Hematopoietic multipotent progenitor cell treated with erythropoietin and hydrocortisone succinate and interleukin-3 and kit ligand, for 4 days (in vitro differentiated cells): Measurements from ENCODE around the gene GRIK2.
"Not testable (repeated sequence)": the region's sequence is repeated elsewhere in the genome, so short reads cannot be mapped to it uniquely, and the experiment has no call there.

ENCODE experiments used
- DNase-seq: peaks from one replicate; pipeline ENCODE4 v3.0.0-alpha.2; 2015

Gene GRIK2

DNA sequence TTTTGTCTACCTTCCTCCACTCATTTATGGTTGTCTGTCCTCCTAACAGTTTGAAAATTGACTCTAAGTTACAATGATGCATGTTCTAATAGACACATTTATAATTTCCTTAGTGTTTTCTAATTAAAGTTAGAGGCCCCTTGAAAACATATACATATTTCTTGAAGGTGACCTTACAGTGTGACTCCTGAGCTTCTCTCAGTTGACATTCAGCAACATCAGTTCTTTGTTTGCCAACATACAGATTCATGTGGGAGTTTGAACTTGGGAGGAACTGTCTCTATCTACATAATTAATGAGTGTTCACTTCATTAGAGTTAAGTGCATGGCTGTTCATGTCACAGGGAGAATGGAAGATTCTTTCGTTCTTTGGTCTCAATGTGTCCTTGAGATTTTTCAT is 658.2 kb downstream of the GRIK2 start:
- no peak for DNase-seq

DNA sequence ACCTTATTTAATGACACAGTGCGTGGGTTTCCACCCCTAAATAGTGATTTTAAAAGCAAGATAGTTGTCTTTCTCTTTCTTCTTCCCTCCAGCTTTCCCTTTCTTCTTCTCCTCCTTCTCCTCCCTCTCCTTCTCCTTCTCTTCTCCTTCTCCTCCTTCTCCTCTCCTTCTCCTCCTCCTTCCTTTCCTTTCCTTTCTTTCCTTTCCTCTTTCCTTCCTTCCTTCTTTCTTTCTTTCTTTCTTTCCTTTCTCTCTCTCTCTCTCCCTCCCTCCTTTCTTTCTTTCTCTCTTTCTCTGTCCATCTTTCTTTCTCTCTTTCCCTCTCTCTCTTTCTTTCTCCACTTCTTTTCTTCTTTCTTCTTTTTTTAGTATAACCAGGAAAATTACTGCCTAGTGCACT is 670.6 kb downstream of the GRIK2 start:
- DNase-seq: no peak

DNA sequence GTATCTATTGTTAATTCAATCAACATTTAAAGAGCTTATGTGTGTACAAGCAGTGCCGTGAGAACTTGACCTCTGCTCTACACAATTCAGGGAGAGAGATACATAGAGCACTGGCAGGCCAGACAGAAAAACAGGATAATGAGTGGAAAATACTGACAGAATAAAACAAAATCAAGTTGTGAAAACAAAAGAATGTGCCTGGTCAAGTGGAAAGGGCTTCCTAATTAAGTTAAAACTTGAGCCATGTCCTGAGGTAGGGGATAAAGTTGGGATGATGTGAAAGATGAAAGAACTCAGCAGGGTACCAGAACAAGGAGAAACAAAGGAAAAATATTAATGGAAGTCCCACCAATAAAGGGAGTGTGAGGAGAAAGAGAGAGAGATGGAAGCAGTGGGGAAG is 672.8 kb downstream of the GRIK2 start:
- no peak for DNase-seq

DNA sequence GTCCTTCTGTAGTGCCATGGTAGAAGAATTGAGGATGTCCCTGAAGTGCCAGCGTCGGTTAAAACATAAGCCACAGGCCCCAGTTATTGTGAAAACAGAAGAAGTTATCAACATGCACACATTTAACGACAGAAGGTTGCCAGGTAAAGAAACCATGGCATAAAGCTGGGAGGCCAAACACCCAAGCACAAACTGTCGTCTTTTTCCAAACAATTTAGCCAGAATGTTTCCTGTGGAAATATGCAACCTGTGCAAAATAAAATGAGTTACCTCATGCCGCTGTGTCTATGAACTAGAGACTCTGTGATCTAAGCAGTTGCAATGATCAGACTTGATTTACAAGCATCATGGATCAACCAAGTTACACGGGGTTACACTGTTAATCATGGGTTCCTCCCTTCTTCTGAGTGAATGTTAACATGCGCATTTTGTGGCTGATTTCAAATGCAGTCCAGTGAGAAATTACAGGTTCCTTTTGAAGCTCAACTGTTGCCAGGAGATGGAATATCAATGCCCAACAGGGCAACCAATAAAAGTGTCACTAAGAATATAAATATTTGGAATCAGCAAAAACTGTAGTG is 674.9 kb downstream of the GRIK2 start:
- DNase-seq: no peak

DNA sequence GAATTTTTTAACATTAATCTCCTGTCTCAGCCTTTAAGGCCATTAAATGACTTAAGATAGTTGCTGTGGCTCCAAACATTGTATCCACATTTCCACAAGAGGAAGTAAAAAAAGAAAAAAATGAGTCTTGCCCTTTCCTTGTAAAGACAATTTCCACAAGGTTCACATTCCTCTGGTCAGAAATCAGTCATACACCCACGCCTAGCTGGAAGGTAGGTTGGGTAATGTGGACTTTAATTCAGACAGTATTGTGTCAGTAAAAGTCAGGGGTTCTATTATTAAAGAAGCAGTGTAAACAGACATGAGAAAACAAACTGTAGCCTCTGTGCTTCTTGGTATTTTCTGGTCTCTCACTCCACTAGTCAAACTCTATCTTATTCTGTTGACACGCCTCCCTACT is 682.0 kb downstream of the GRIK2 start:
- DNase-seq: no peak

DNA sequence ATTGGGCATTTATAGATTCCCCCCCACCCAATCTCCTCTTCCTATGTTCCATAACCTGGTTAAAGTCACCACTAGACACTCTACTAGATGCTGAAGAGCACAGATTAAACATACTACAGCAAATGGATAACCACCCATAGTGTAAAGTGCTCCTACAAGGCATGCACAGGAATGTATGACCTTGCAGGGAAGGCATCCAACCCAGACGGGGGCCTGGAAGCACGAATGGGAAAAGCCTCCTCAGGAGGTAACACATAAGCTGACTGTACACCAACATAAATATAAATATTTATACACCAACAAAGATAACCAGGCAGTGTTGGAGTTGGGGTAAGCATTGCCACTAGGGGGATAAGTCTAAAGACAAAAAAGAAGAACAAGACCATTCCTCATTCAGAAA is 691.7 kb downstream of the GRIK2 start:
- DNase-seq: no peak

DNA sequence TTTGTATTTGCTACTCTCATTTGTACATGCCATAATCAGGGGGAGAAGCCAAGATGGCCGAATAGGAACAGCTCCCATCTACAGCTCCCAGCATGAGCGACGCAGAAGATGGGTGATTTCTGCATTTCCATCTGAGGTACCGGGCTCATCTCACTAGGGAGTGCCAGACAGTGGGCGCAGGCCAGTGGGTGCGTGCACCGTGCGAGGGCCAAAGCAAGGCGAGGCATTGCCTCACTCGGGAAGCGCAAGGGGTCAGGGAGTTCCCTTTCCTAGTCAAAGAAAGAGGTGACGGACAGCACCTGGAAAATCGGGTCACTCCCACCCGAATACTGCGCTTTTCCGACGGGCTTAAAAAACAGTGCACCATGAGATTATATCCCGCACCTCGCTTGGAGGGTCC is 694.7 kb downstream of the GRIK2 start:
- DNase-seq: not testable (repeated sequence)

DNA sequence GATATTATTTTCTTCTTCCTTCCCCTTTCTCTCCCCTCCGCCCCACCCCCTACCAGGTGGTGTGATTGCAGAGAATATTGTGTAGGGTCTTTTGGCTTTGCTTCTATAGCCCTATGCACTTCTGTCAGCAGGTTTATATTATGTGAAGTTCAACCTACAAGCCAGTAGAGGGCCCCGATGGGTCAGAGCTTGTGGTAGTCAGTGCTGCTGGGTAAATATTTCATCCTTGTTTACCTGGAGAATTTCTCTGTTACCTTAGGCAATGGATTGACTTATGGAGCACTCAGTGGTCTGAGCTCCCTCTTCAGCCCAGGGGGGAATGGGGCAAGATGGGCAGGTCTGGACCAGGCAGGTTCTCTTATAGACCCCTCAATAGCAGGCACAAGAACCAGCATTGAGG is 720.9 kb downstream of the GRIK2 start:
- DNase-seq: peak; percentile 15

DNA sequence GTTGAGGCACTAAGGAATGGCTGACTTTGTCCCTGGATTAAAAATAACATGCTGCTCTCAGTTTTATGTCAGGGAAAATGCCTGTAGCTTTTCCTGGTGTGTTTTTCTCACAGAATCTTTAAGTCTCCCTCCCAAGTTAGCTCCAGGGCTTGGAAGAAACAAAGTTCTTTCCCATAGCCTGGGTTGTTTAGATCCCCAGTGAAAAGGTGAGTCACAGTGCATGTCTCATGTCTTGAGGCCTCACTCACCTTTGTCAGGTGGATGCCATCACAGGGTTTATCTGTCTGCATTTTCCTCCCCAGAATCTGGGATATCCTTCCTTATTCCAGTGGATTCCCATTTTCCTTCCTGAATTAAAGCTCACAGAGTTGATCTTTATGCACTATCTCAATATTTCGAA is 722.4 kb downstream of the GRIK2 start:
- no peak for DNase-seq

DNA sequence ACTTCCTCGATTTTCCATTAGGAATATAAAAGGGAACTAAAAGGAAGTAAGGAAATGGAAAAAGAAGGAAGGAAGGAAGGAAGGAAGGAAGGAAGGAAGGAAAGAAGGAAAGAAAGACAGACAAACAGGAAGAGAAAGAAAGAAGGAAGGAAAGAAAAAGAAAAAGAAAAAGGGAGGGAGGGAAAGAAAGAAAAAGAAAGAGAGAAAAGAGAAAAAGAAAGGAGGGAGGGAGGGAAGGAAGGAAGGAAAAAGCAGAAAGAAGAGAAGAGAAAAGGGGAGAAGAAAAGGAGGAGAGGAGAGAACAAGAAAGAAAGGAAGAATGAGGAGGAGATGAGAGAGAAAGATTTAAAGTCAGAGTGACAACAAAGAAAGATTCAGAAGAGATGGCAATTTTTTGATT is 724.5 kb downstream of the GRIK2 start:
- DNase-seq: no peak
